CD4-positive, alpha-beta T cell treated with Interleukin-17A for 4 hours (primary cell): ENCODE data around the gene CAP1.

Experiments
- DNase-seq: peaks from one replicate; pipeline ENCODE4 v3.0.0-alpha.2; 2020; ENCODE audit warnings: mixed read lengths

CAP1 gene

DNA sequence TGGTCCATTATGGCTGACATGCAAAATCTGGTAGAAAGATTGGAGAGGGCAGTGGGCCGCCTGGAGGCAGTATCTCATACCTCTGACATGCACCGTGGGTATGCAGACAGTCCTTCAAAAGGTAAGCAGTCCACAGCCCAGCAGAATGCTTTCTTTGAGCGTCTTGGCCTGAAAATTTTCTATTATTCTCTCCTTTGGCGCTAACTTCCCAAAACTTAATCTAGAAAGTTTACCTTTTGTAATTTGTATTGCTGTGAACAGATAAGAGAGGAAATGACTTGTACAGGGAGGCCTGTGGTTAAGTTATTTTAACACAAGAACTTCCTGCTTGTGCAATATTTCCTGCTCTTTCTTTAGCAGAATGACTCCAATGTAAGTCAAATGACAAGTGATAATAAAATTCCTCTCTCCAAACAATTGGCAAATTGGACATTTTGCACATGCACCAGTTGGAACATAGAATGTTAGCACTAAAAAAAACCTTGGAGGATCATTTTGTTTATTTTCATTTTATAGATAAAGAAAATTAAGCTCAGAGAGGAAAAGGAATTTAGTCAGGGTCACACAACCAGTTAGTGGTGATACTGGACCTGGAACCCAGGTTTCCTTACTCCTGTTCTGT lies 18.9 kb downstream of the CAP1 start:
- DNase-seq: no peak

DNA sequence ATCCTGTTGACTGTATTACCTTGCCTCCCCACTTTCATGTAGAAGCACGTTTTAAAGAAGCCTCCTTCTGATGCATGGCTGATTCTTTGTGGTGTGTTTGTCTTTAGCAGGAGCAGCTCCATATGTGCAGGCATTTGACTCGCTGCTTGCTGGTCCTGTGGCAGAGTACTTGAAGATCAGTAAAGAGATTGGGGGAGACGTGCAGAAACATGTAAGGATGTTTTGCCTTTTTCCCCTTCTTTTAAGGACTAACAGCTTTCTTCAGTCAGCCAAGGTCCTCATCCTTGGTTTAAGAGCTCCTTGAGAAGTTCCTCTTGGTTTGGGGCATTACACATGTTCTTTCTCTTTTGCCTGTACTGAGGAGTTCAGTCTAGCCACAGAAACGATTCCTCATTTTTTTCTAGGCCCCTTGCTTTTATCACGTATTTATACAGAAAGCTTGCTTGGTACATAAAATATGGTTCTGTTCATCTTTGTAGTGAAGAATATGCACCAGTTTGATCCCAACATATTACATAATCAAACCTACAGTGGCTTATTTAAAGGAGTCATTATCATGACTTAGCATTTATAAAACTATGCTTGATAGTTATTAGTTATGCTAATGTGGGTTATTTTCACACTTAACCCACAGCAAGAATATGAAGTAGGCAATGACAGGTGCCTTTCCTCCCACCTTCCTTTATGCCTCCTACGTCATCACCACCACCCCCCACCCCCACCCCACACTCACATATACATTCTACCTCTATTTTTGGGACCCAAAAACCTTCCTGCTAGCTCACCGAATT lies 19.6 kb downstream of the CAP1 start:
- peak; percentile 35 for DNase-seq

DNA sequence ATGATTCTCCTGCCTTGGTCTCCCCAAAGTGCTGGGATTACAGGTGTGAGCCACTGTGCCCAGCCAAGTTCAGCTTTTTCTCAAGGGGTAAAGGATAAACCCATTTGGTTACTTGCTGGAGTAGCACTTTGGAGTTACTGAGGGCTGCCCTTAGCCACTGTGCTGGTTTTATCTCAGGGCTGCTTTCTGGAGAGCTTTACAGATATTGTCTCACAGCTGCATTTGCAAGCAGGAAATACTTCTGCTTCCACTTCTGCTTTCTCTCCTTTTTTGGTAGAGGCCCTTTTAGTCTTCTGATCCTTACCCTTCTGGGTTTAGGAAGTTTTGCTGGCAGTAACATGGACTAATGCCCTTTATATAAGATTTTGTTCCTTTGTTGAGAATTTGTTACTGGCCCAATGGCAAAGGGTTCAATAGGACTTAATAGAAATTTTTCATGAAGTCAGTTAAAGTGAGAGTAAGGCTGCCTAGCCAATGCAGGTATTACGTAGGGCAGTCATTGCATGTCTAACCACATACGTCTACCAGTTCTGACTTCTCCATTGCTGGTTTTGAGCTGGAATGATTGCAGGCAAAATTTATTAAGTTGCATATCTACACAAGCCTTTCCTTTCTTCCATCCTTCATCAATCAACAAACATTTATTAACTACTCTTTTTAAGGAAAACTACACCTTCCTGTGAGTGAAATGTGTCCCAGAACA lies 24.4 kb downstream of the CAP1 start:
- no peak for DNase-seq

DNA sequence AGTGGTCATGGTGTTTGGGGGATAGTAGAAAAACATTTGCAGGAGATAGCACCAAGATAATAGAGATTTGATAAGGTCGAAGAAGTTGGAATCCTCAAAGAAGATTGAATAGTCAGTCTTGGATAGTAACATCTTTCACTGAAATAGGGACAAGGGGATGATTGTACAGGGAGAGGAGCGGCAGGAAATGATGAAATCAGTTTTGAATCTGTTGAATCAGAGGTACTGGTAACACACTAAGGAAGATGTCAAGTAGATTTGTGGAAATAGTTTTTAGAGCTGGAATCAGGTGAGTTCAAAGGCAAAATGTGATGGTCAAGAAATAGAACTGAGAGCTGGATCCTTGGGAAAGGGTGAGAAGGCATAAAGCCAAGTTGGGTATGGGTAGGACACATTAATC lies 26.5 kb downstream of the CAP1 start:
- no peak for DNase-seq

DNA sequence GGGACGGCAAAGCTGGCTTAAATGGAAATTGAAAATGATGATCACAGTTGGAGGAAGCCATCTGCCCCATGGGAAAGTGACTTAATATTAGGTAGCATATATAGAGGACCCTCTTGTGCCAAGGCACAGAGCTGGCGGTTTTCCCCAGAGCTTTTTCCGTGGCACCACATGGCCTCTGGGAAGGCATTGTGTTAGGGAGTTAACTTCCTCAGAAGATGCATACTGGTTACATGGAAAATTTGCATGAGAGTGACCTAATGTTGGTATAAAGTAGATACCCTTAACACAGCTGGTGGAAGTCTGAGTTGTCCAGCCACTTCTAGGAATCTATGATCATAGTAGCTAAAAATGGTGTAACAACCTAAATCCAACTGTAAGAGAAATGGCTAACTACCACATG lies 27.3 kb downstream of the CAP1 start:
- no peak for DNase-seq

DNA sequence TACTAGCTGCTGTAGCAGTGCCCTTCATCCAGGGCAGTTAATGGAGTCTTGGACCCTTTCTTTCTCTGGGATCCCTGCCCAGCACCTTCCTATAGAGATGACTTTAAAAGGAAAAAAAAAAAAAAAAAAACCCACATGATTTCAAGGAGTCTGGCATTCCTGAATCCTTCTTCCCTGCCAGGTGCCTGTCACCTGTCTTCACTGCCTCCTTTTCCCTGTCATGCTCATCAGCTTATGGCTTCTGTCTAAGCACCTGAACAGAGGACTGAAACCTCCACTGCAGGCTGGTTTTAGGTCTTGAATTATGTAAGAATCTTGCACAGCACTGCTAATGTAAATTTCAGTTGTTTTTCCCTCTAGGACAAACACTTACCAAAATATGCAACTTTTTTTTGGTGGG lies 31.6 kb downstream of the CAP1 start:
- no peak for DNase-seq

DNA sequence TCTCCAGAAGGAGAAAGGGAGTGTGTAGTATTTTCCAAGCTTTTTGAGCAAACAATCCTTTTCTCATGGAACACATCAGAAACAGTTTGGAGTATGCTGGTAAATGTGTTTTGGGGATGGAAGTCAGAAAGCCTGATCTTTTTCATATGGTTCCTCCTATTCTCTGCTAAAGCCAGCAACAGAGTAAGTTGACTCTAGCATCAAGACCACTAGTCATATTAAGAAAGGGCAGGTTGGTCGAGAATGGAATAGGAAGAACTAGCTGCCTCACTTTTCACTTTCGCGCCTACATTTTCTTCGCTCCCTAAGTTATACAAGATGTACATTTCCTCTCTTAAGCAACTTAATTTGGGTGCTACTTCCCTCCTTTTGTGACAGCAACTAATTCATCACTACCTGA lies 32.5 kb downstream of the CAP1 start:
- no peak for DNase-seq

DNA sequence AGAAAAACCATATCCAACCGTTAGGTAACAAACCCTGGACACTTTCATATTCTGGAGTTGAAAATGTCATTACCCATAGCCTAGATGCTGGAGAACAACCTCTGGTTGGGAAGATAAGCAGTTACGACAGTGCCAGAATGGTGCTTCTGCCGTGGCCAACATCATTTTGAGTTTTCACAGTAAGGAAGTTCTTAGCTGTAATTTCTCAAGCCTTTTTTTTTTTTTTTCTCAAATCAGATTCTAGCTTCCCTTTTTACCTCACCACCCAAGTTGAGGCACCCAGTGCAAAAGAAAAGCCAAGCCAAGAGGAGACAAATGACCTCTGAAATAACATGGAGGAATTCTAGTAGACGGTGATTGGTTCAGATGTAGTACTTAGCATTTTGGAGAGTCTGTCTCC lies 34.7 kb downstream of the CAP1 start:
- no peak for DNase-seq

DNA sequence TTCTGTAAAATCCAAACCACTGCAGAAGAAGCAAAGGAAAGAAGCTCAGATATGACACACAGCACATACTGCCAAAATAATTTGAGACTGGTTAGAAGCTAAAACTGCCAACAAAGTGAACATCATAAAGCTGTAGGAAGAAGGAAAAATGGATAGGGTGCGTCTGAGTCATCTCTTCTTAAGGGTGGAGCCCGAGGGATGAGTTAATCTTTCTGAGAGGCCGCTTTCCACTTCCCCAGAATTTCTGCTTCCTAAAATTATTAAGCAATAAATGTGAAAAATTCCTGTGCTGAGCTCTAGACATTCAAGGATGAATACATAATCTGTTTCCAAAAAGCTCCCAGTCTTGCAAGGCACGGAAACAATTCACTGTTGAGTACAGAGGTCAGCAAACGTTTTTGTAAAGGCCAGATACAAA lies 36.4 kb downstream of the CAP1 start:
- no peak for DNase-seq

DNA sequence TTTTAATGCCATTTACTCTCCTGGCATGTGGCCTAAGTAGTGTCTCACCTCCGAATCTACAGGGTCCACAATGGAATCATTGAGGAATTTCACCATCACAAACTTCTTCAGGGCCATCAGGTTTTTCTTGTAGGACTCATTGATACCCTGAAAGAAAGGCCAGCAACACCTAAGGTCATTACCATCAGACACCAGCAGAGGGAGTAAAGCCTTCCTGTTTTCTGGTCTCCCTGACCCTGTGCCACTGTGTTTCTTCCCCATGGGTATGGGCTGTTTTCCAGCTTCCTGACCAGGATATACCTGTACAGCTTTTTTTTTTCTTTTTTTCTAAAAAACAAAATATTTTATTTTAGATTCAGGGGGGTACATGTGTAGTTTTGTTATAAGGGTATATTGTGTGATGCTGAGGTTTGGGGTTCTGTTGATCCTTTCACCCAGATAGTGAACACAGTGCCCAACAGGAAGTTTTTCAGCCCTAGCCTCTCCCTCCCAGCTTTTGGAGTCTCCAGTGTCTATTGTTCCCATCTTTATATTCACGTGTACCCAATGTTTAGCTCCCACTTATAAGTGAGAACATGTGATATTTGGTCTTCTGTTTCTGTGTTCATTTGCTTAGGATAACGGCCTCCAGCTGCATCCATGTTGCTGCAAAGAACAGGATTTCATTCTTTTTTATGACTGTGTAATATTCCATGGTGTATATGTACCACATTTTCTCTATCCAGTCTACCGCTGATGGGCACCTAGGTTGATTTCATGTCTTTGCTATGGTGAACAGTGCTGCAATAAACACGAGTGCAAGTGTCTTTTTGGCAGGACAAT lies 38.2 kb downstream of the CAP1 start:
- DNase-seq: peak; percentile 63

DNA sequence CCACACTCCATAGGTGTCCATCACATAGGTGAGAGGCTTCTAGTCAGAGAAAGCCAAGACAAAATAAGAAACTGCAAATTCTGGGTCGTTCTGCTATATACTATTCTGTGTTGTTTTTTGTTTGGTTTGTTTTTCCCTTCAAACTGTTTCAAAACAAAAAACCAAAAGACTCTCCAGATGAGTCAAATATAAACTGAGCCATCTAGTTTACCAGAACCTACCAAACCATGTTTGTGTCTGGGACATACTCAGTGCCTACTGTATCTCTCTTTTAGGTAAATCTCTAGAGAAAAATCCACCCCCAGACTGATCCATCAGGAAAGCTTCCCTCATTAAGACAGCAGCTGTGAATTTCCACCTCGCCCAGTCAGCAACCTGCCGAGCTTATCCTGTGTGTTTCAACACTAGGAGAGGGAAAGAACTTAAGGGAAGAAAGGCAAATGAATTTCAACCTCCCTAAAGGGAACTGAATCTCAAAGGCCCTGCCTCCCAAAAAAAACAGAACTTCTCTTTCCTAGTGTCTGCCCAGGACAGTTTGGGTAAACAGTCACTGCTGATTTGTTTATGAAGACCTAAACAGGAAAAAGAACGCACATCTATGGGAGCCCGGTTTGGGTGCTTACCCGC lies 39.4 kb downstream of the CAP1 start:
- DNase-seq: no peak

DNA sequence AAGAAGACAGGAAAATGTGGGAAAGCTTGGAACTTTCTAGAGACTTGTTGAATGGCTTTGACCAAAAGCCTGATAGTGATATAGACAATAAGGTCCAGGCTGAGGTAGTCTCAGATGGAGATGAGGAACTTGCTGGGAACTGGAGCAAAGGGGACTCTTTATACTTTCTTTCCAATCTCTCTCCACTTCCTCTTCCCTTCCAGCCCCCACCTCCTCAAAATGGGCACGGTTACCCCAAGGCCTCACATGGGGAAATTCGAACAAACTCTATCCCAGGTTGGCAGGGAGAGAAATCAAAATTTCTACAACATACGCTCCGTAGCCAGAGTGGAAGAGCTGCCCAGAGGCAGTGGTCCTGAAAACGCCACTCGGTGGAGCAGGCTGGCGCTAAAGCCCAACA lies 41.3 kb downstream of the CAP1 start:
- DNase-seq: no peak

DNA sequence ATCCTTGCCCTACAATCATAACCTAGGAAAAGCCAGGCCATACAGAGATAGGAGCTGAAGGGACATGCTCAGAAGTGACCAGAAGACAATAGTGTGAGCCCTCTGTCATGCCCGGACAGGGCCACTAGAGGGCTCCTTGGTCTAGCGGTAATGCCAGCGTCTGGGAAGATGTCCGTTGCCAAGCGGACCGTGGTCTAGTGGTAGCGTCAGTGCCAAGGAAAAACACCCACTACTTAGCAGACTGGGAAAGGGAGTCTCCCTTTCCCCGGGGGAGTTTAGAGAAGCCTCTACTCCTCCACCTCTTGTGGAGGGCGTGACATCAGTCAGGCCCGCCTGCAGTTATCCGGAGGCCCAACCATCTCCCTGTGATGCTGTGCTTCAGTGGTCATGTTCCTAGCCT lies 44.2 kb downstream of the CAP1 start:
- peak; percentile 36 for DNase-seq

DNA sequence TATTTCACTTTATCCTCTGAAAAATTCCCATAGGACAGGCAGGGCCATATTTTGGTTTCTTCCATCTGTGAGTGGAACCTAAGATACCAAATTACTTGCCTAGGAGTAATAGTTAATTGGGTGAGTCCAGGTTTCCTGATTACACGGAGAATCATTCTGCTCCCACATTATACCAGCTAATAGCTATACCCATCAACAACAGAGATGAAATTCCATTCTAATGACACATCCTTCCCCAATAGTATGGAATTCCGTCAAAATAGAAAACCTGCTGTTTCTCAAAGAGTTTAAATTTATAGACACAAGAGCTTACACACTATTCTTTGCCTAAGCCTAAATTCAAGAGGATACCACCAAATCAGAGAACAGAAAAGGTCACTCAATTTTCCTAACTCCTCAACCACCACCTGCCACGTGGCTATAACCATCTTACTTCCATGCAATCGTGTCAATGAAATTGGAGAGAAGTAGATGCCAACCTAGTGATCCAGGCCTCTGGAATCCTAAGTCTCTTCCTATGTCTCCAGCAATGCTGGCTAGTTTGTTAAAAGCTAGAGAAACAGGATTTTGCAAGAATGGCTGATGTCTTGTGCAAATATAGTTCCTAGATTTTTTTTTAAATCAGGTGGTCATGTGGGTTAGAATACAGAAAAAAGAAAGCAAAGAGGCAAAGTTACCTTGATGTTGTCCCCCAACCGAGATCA lies 50.3 kb downstream of the CAP1 start:
- DNase-seq: no peak

DNA sequence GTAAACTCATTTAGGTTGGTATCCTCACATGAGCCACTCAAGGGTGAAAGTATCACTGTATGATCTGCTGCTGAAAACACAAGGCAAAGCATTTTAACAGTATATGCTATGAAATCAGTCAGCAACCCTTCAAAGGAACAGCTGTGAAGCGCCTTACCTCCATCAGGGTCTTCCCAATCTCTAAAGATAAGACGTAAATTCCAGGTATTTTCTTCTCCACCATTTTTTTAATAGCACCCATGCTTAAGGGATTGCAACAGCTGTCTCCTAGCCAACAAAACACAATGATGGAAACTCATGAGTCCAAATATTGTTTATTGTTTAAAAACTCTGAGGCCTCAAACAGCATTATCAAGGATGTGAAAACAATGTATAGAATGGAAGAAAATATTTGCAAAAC lies 51.7 kb downstream of the CAP1 start:
- no peak for DNase-seq

DNA sequence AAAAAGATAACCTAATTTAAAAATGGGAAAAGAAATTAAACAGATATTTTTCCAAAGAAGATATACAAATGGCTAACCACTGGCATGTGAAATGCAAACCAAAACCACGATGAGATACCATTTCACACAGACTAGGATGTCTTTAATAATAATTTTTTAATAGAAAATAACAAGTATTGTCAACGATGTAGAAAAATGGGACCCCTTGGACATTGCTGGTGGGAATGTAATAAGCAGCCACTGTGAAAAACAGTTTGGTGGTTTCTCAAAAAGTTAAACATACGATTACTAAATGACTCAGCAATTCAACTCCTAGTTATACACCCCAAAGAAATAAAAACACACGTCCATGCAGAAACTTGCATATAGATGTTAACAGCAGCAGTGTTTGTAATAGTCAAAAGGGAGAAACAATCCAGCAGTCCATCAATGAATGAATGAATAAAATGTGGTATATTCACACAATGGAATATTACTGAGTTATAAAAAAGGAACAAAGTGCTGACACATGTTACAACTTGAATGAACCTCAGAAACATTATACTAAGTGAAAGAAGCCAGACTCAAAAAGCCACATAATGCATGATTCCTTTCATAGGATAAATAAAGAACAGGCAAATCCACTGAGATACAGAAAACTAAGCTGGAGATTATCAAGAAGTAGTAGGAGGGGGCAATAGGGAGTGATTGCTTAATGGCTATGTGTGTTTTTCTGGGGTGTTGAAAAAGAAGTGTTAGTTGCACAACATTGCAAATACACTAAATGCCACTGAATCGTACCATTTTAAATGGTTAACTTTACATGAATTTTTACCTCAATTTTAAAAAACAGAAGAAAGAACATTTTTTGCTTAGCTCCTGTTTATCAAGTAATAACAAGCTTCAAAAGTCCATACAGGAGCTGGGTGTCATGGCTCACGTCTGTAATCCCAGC lies 52.4 kb downstream of the CAP1 start:
- DNase-seq: no peak

DNA sequence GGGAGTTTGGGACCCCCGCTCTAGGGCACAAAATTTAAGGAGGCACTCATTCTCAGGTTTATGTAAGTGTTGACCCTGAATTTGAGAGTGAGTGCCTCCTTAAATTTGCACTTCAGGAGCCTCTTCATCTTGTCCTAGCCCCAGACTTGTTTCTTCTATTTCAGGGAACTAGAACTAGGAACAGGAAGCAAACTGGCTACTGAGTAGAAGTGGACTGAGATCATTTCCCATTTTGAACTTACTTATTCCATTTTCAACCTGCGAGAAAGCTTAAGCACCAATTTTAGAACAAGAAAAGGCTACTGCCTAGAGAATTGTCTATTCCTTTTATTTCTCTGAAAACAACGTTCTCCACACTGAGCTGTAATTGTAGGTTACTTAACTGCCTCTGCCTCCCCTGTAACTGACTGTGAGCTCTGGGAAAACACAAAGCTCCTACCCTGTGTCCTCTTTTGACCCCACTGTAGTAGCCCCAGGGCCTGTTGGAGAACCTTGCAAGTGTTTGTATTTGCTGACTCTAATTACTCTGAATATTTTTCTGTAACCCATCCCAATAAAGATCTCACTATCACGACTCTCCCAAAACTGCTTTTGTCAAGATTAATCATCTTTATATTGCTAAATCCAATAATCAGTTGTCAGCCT lies 54.1 kb downstream of the CAP1 start:
- DNase-seq: no peak

DNA sequence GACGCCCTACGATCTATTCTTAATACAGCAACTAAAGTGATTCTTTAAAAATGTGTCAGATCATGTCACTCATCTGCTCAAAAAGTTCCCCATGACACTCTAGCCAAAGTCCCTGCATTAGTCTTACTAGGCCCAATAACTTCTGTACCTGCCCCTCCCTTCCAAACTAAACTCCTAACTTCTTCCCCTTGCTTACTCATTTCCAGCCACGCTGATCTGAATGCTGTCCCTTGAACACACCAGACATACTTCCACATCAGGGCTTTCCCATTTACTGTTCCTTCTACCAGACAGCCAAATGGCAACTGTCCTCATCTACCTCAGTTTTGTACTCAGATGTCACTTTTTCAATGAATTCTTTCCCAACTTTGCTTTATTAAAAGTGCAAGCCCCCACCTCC lies 55.3 kb downstream of the CAP1 start:
- DNase-seq: no peak

DNA sequence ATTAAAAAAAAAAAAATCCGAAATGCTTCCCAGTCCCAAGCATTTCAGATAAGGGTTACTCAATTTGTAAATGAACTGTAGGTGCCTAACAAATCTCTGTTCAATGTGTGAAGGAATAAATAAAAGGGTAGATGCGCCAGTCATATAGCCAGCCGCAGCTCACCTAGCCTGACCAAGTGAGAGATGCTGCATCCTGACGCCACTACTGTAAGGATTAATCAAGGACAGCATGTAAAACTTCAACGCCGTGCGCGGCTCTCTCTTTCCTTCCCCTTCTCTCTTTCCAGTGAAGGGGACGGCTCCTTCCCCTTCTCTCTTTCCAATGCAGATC lies 56.1 kb downstream of the CAP1 start:
- DNase-seq: no peak

DNA sequence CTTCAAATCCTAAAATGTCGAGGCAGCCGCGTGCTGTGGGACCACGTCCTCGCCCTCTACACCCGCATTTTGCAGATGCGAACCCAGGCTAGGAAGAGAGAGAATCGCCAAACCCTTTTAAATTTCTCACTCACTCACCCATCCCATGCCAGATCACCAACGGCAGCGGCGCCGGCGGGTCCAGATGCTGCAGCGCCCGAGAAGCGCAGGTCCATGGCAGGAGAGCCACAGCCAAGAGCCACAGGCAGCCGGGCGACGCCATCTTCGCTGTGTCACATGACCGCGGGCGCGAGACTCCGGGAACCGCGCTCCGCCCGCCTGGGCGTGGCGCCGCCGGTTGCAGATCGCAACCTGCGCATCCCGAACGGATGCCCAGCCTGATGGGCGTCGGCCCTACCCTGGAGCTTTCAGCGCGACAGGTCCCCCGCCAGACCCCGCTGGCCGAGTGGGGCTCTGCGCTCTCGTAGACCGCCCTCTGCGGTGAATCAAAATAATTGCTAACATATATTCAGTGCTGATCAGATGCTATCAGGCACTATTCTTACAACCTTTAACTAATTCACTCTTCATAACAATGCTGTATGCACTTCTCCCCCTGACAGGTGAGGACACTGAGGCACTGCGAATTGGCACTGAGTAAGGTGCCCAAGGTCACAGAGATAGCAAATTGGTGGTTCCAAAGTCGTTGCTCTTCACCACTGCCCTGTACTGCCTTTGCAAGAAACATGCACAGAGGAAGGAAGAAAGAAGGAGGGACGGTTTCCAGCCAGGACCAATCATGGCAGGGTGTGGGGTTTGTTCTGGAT lies 56.7 kb downstream of the CAP1 start, which contains the start of gene PPT1:
TSS of gene PPT1 (minus strand) at position 276 of the 806 bp plus-strand sequence. CDS start at position 262, 14 bp downstream.
- DNase-seq: peak; percentile 85
